ENCODE measurements around the gene GNS. TPM values are rescaled to one million over a fixed set of nuclear protein-coding genes. Genes with fewer than 3 reads are reported as not detected.
A peak's percentile ranks its signal among the peaks of the same experiment; 100 is the strongest.
"Not testable (repeated sequence)": the region's sequence is repeated elsewhere in the genome, so short reads cannot be mapped to it uniquely, and the experiment has no call there.

The GNS gene
- total RNA-seq, 1 donor = 126 TPM

- Histone ChIP-seq H3K27me3 (ENCODE audit: insufficient read depth, low read length) (peaks cover 41% of the 10 kb centered on the region), H3K4me1 (ENCODE audit: insufficient read depth, low read length) (peaks cover 20% of the 10 kb centered on the region), H3K9me3 (ENCODE audit: low read depth, low read length) (no peaks in the 10 kb centered on the region), H3K4me3 (ENCODE audit: low read length) (no peak overlapping the region)
Measured at GRCh38 chr12:64785838-64786237, 26.6 kb upstream of the GNS start.

- H3K4me3 ChIP-seq (ENCODE audit: low read length) = no peak overlapping the region
- peaks cover 28% of the 10 kb centered on the region for H3K4me1 ChIP-seq (ENCODE audit: insufficient read depth, low read length)
- H3K27me3 ChIP-seq (ENCODE audit: insufficient read depth, low read length) = peaks cover 66% of the 10 kb centered on the region
- H3K9me3 ChIP-seq (ENCODE audit: low read depth, low read length) = no peaks in the 10 kb centered on the region
Measured at GRCh38 chr12:64782191-64782876, 23.1 kb upstream of the GNS start.

- H3K4me1 ChIP-seq (ENCODE audit: insufficient read depth, low read length) = peaks cover 28% of the 10 kb centered on the region
- peaks cover under 1% of the 10 kb centered on the region for H3K9me3 ChIP-seq (ENCODE audit: low read depth, low read length)
- H3K4me3 ChIP-seq (ENCODE audit: low read length) = peak overlapping the region; percentile 45
- H3K27me3 ChIP-seq (ENCODE audit: insufficient read depth, low read length) = peaks cover 73% of the 10 kb centered on the region
Measured at GRCh38 chr12:64781280-64782190, 22.3 kb upstream of the GNS start.

GRCh38 chr12:64780531-64781279 lies 21.5 kb upstream of the GNS start:
- H3K27me3 ChIP-seq (ENCODE audit: insufficient read depth, low read length) = peaks cover 81% of the 10 kb centered on the region
- H3K4me1 ChIP-seq (ENCODE audit: insufficient read depth, low read length) = peaks cover 28% of the 10 kb centered on the region
- peaks cover 8% of the 10 kb centered on the region for H3K9me3 ChIP-seq (ENCODE audit: low read depth, low read length)
- H3K4me3 ChIP-seq (ENCODE audit: low read length) = peak overlapping the region; percentile 45

GRCh38 chr12:64780132-64780530 lies 20.9 kb upstream of the GNS start:
- Histone ChIP-seq H3K4me3 (ENCODE audit: low read length) (peak overlapping the region; percentile 45), H3K27me3 (ENCODE audit: insufficient read depth, low read length) (peaks cover 83% of the 10 kb centered on the region), H3K9me3 (ENCODE audit: low read depth, low read length) (peaks cover 14% of the 10 kb centered on the region), H3K4me1 (ENCODE audit: insufficient read depth, low read length) (peaks cover 28% of the 10 kb centered on the region)

- peaks cover 78% of the 10 kb centered on the region for H3K27me3 ChIP-seq (ENCODE audit: insufficient read depth, low read length)
- no peak overlapping the region for H3K4me3 ChIP-seq (ENCODE audit: low read length)
- peaks cover 16% of the 10 kb centered on the region for H3K9me3 ChIP-seq (ENCODE audit: low read depth, low read length)
- H3K4me1 ChIP-seq (ENCODE audit: insufficient read depth, low read length) = peaks cover 28% of the 10 kb centered on the region
Measured at GRCh38 chr12:64779354-64779974, 20.3 kb upstream of the GNS start.

GRCh38 chr12:64775147-64775736 lies 16.0 kb upstream of the GNS start:
- peaks cover 16% of the 10 kb centered on the region for H3K9me3 ChIP-seq (ENCODE audit: low read depth, low read length)
- not testable (repeated sequence) for H3K4me1 ChIP-seq (ENCODE audit: insufficient read depth, low read length); H3K4me3 ChIP-seq (ENCODE audit: low read length)
- peaks cover 47% of the 10 kb centered on the region for H3K27me3 ChIP-seq (ENCODE audit: insufficient read depth, low read length)

GRCh38 chr12:64773386-64773785 lies 14.2 kb upstream of the GNS start:
- Histone ChIP-seq H3K4me3 (ENCODE audit: low read length) (no peak overlapping the region), H3K9me3 (ENCODE audit: low read depth, low read length) (peaks cover 16% of the 10 kb centered on the region), H3K27me3 (ENCODE audit: insufficient read depth, low read length) (peaks cover 29% of the 10 kb centered on the region), H3K4me1 (ENCODE audit: insufficient read depth, low read length) (peaks cover 3% of the 10 kb centered on the region)

GRCh38 chr12:64767495-64767894 lies 8.3 kb upstream of the GNS start:
- peaks cover 1% of the 10 kb centered on the region for H3K4me1 ChIP-seq (ENCODE audit: insufficient read depth, low read length)
- H3K27me3 ChIP-seq (ENCODE audit: insufficient read depth, low read length) = no peaks in the 10 kb centered on the region
- H3K4me3 ChIP-seq (ENCODE audit: low read length) = no peak overlapping the region
- no peaks in the 10 kb centered on the region for H3K9me3 ChIP-seq (ENCODE audit: low read depth, low read length)

GRCh38 chr12:64760808-64761573 lies 1.8 kb upstream of the GNS start:
- H3K27me3 ChIP-seq (ENCODE audit: insufficient read depth, low read length) = no peaks in the 10 kb centered on the region
- peaks cover 49% of the 10 kb centered on the region for H3K4me1 ChIP-seq (ENCODE audit: insufficient read depth, low read length)
- H3K9me3 ChIP-seq (ENCODE audit: low read depth, low read length) = no peaks in the 10 kb centered on the region
- H3K4me3 ChIP-seq (ENCODE audit: low read length) = no peak overlapping the region

- H3K4me3 ChIP-seq (ENCODE audit: low read length) = peak overlapping the region; percentile 94
- no peaks in the 10 kb centered on the region for H3K9me3 ChIP-seq (ENCODE audit: low read depth, low read length)
- H3K4me1 ChIP-seq (ENCODE audit: insufficient read depth, low read length) = peaks cover 80% of the 10 kb centered on the region
- H3K27me3 ChIP-seq (ENCODE audit: insufficient read depth, low read length) = no peaks in the 10 kb centered on the region
Measured at GRCh38 chr12:64757771-64758170, 1.4 kb downstream of the GNS start.

GRCh38 chr12:64756376-64756775 lies 2.8 kb downstream of the GNS start:
- no peaks in the 10 kb centered on the region for H3K9me3 ChIP-seq (ENCODE audit: low read depth, low read length)
- no peaks in the 10 kb centered on the region for H3K27me3 ChIP-seq (ENCODE audit: insufficient read depth, low read length)
- peaks cover 91% of the 10 kb centered on the region for H3K4me1 ChIP-seq (ENCODE audit: insufficient read depth, low read length)
- no peak overlapping the region for H3K4me3 ChIP-seq (ENCODE audit: low read length)

- H3K9me3 ChIP-seq (ENCODE audit: low read depth, low read length) = no peaks in the 10 kb centered on the region
- H3K4me3 ChIP-seq (ENCODE audit: low read length) = no peak overlapping the region
- H3K27me3 ChIP-seq (ENCODE audit: insufficient read depth, low read length) = no peaks in the 10 kb centered on the region
- peaks cover 86% of the 10 kb centered on the region for H3K4me1 ChIP-seq (ENCODE audit: insufficient read depth, low read length)
Measured at GRCh38 chr12:64753427-64753826, 5.8 kb downstream of the GNS start.

GRCh38 chr12:64752833-64753238 lies 6.4 kb downstream of the GNS start:
- peaks cover 86% of the 10 kb centered on the region for H3K4me1 ChIP-seq (ENCODE audit: insufficient read depth, low read length)
- H3K4me3 ChIP-seq (ENCODE audit: low read length) = no peak overlapping the region
- H3K27me3 ChIP-seq (ENCODE audit: insufficient read depth, low read length) = no peaks in the 10 kb centered on the region
- no peaks in the 10 kb centered on the region for H3K9me3 ChIP-seq (ENCODE audit: low read depth, low read length)
